HG03432 (cell line): ENCODE results near the gene ZNF587B.
"Not testable (repeated sequence)": the region's sequence is repeated elsewhere in the genome, so short reads cannot be mapped to it uniquely, and the experiment has no call there.

ENCODE experiments used
- ATAC-seq: cut with Tn5 transposase; IDR thresholded peaks from one replicate; pipeline ENCODE4 v1.9.1; 2021; ENCODE audit warnings: mild to moderate bottlenecking, moderate library complexity; ENCODE audit not compliant: unreplicated experiment

ZNF587B gene

DNA sequence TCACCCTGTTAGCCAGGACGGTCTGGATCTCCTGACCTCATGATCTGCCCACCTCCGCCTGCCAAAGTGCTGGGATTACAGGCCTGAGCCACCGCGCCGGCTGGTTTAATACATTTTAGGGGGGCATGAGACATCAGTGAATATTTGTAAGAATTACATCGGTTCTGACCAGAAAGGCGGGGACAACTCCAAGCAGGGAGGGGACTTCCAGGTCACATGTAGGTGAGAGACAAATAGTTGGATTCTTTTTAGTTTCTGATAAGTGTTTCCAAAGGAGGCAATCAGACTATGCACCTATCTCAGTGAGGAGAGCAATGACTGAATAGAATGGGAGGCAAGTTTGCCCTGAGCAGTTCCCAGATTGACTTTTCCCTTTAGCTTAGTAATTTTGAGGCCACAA is 11.7 kb upstream of the ZNF587B start:
- no peak for ATAC-seq

GRCh38 chr19:57819475-57820148 is 10.5 kb upstream of the ZNF587B start:
- peak; percentile 82 for ATAC-seq

DNA sequence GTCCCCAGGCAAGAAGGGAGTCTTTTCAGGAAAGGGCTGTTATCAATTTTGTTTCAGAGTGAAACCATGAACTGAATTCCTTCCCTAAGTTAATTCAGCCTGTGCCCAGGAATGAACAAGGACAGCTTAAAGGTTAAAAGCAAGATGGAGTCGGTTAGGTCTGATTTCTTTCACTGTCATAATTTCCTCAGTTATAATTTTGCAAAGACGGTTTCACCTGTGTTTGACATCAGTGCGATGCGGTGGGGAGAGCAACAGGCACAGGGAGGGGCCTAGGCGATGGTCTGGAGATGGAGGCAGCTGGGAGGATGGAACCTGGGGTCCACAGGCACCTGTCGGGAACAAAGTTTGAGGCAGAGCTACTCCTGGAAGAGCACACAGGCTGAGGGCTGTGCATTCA is 9.5 kb upstream of the ZNF587B start:
- no peak for ATAC-seq

GRCh38 chr19:57821095-57821494 is 9.0 kb upstream of the ZNF587B start:
- ATAC-seq: not testable (repeated sequence)

- ATAC-seq: not testable (repeated sequence)
Observed at GRCh38 chr19:57821501-57821900, 8.6 kb upstream of the ZNF587B start.

- ATAC-seq: not testable (repeated sequence)
Observed at GRCh38 chr19:57823155-57823554, 6.9 kb upstream of the ZNF587B start.

GRCh38 chr19:57823608-57824007 is 6.5 kb upstream of the ZNF587B start:
- not testable (repeated sequence) for ATAC-seq

DNA sequence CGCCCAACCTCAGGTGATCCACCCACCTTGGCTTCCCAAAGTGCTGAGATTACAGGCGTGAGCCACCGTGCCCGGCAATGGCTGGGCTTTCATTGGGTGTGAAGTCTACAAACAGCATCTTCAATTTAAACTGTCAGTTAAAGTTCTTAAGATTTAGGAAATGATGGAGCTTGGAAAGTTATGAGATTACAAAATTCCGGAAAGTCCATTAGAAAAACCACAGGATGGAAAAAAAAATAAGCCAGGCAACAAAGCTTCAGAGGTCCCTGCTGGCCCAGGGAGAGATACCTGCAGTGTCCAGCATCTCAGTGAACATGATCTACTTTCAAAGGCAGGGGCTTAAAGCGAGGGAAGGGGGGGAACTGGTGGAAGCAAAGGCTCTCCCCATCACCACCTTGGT is 4.6 kb upstream of the ZNF587B start:
- no peak for ATAC-seq

- no peak for ATAC-seq
Observed at GRCh38 chr19:57829316-57829715, 783 bp upstream of the ZNF587B start.

GRCh38 chr19:57836991-57837390 is 6.9 kb downstream of the ZNF587B start:
- ATAC-seq: not testable (repeated sequence)

DNA sequence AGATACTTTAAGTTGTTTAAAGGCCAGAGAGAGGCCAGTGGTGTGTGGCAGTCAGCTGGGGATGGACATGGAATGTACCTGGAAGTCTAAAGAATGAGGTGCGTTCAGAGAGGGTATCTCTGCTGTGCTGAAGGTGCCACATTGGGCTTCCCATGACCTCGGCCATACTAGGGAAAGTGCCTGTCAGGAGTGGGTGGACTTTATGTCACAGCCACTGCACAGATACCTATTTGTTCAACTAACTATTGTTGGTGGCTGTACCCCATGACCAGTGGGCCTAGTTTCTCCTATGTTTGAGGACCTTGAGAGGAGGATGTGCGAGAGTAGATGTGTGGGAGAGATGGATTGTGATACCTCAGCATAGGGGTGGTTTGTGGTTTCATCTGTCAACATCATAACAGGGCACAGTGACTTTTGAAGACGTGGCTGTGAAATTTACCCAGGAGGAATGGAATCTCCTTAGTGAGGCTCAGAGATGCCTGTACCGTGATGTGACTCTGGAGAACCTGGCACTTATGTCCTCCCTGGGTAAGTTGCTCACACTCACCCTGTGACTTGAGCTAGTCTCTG is 8.6 kb downstream of the ZNF587B start:
- ATAC-seq: not testable (repeated sequence)

DNA sequence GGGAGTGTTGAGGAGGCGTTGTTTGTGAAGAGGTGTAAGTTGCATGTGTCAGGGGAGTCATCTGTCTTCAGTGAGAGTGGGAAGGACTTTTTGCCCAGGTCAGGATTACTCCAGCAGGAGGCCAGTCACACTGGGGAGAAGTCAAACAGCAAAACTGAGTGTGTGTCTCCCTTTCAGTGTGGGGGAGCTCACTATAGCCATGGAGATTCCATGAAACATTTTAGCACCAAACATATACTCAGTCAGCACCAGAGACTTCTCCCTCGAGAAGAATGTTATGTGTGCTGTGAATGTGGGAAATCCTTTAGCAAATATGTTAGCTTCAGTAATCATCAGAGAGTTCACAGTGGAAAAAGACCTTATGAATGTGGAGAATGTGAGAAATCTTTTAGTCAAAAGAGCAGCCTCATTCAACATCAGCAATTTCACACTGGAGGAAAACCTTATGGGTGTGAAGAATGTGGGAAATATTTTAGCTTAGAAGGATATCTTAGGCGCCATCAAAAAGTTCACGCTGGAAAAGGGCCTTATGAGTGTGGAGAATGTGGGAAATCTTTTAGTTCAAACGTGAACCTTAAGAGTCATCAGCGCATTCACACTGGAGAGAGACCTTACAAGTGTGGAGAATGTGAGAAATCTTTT is 11.1 kb downstream of the ZNF587B start:
- no peak for ATAC-seq

DNA sequence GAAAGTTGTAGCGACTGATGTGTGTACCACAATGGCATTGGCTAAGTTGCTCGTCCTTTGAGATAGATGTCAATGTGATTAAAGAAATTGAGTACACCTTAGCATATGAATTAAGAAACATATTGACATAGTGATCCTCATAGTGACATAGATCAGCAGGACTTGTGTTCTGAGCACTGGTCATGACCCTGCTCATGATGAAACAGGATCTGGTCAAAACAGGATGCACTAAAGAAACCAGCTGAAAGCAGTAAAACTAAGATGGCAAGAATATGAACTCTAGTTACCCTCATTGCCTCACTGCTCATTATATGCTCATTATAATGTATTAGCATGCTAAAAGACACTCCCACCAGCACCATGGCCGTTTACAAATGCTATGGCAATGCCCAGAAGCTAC is 17.1 kb downstream of the ZNF587B start:
- ATAC-seq: not testable (repeated sequence)

GRCh38 chr19:57849162-57849665 is 19.1 kb downstream of the ZNF587B start:
- ATAC-seq: peak; percentile 27

GRCh38 chr19:57849666-57850473 is 19.8 kb downstream of the ZNF587B start, which contains the start of gene ZNF587:
Gene ZNF587, plus strand, starts transcription at chr19:57849859. Its CDS starts 180 bp downstream, at chr19:57850039.
- peak; percentile 93 for ATAC-seq

DNA sequence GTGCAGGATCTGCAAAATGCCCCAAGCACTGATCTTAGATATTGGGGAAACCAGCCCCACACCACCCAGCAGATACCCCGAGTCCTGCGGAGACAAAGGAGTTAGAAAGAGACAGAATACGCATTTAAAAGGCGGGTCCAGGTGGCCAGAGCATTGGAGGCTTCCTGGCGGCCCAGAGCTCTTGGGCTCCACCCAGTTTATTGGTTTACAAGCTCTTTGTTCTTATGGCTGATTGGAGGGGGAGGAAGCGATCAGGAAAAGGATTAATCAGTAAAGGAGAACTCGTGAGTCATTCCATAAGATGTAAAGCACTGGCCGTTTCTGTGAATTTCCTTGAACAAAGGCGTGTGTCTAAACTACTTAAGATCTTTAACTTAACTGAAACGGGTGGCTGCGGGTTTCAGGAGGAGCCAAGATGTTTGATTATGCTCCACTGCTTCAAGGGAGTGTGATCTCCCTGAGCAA is 20.5 kb downstream of the ZNF587B start:
- no peak for ATAC-seq

- ATAC-seq: not testable (repeated sequence)
Observed at GRCh38 chr19:57851812-57852603, 21.9 kb downstream of the ZNF587B start.

- ATAC-seq: not testable (repeated sequence)
Observed at GRCh38 chr19:57854117-57854516, 24.0 kb downstream of the ZNF587B start.

DNA sequence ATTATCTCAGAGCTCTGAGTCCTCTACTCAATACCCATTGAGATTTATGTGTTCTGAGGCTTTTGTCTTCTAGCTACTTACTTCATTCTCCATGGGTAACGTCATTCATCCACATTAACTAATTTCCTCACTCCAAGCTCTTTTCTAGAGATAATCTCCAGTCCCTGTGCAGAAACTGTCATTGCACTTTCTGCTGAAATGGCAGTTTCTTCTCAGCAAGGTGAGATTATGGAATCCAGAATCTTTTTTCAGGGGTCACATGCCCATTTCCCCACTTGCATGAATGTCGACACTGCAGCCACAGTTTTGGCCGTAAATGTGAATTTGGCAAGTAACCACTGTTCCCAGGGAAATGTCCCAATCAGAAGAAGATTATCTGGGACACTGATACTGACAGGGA is 32.3 kb downstream of the ZNF587B start:
- ATAC-seq: not testable (repeated sequence)

DNA sequence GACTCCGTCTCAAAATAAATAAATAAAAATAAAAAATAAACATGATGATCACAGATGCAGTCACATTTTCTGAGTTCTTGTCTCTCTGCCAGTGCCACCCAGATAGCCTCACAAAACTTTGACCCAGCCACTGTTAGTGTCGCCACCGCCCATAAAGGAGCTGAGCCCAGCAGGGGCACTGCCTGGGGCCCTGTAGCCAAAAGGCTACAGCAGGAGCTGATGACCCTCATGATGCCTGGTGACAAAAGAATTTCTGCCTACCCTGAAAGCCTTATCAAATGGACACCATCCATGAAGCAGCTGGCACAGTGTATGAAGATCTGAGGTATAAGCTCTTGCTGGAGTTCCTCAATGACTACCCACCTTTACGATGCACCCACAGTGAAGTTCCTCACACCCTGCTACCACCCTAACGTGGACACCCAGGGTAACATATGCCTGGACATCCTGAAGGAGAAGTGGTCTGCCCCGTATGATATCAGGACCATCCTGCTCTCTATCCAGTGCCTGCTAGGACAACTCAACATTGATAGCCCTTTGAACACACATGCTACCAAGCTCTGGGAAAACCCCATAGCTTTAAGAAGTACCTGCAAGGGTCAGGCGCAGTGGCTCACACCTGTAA is 37.9 kb downstream of the ZNF587B start:
- no peak for ATAC-seq
